Neutrophil (primary cell): ENCODE data around the gene ANXA2.
"Not testable (repeated sequence)": the region's sequence is repeated elsewhere in the genome, so short reads cannot be mapped to it uniquely, and the experiment has no call there.

Experiments
- H3K27ac ChIP-seq: fragments of 200-600 bp; sonication (generic); 2 replicates; pipeline ENCODE4 v1.5.1; 2016; ENCODE audit warnings: mild to moderate bottlenecking, moderate library complexity
- H3K27me3 ChIP-seq: fragments of 200-600 bp; sonication (generic); 2 replicates; pipeline ENCODE4 v1.6.0; 2016; ENCODE audit warnings: mild to moderate bottlenecking
- H3K36me3 ChIP-seq: fragments of 200-600 bp; sonication (generic); 2 replicates; pipeline ENCODE4 v1.5.1; 2017
- H3K4me1 ChIP-seq, 2 experiments: fragments of 200-600 bp in 1 of 2; sonication (generic) in 1 of 2; 1 replicate in 1 of 2; 2 replicates in 1 of 2; pipeline versions ENCODE4 v1.5.1 to v1.6.1; 2013 to 2016; ENCODE audit warnings: low read depth in 1 of 2, low read length in 1 of 2, mild to moderate bottlenecking in 1 of 2, moderate library complexity in 1 of 2; ENCODE audit not compliant: control insufficient read depth in 1 of 2, insufficient read depth in 1 of 2
- H3K4me3 ChIP-seq, 2 experiments: fragments of 200-600 bp in 1 of 2; sonication (generic) in 1 of 2; 1 replicate in 1 of 2; 2 replicates in 1 of 2; pipeline ENCODE4 v1.5.1; 2013 to 2016; ENCODE audit warnings: low read depth in 1 of 2, low read length in 1 of 2, mild to moderate bottlenecking in 1 of 2, moderate library complexity in 1 of 2
- H3K9me3 ChIP-seq: fragments of 200-600 bp; sonication (generic); 2 replicates; pipeline ENCODE4 v1.5.1; 2016
- TF ChIP-seq, protein P1 (sequence below): fragments of 200-600 bp; sonication (generic); IDR thresholded peaks from 2 replicates; pipeline ENCODE4 v1.5.1; 2016; ENCODE audit warnings: antibody characterized with exemption

Gene ANXA2

DNA sequence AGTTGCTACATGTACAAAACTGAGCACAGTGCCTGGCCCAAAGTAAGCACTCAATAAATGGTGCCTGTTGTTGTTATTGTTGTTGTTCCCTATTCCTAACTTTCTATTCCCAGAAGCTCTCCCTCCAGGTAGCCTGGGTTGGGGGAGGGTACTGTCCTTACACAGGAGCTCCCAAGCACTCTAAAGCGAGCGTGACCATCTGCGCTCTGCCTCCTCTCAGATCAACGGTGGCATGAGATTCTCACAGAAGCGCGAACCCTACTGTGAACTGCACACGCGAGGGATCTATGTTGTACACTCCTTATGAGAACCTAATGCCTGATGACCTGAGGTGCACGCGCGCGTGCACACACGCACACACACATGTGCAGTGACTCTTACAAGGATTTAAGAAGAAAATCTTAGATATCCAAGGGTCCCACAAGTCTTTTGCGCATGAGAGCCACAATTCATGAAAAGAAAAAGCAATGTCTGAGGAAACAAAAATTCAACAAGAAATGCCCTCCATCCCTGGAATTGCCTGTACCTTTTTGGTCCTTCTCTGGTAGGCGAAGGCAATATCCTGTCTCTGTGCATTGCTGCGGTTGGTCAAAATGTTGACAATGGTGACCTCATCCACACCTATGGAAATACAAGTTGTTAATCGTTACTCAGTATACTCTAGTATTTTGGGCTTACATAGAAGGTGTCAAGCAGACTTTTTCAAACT lies 33.7 kb downstream of the ANXA2 start:
- H3K36me3 ChIP-seq, result no peaks in the 10 kb centered on the region
- H3K4me1 ChIP-seq, result no peaks in the 10 kb centered on the region
- peaks cover 2% of the 10 kb centered on the region for H3K27me3 ChIP-seq
- no peaks in the 10 kb centered on the region for H3K9me3 ChIP-seq
- no peak overlapping the region for H3K4me3 ChIP-seq
- H3K27ac ChIP-seq, result no peak overlapping the region
- TF ChIP-seq, protein P1, sequence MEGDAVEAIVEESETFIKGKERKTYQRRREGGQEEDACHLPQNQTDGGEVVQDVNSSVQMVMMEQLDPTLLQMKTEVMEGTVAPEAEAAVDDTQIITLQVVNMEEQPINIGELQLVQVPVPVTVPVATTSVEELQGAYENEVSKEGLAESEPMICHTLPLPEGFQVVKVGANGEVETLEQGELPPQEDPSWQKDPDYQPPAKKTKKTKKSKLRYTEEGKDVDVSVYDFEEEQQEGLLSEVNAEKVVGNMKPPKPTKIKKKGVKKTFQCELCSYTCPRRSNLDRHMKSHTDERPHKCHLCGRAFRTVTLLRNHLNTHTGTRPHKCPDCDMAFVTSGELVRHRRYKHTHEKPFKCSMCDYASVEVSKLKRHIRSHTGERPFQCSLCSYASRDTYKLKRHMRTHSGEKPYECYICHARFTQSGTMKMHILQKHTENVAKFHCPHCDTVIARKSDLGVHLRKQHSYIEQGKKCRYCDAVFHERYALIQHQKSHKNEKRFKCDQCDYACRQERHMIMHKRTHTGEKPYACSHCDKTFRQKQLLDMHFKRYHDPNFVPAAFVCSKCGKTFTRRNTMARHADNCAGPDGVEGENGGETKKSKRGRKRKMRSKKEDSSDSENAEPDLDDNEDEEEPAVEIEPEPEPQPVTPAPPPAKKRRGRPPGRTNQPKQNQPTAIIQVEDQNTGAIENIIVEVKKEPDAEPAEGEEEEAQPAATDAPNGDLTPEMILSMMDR, result no peak

DNA sequence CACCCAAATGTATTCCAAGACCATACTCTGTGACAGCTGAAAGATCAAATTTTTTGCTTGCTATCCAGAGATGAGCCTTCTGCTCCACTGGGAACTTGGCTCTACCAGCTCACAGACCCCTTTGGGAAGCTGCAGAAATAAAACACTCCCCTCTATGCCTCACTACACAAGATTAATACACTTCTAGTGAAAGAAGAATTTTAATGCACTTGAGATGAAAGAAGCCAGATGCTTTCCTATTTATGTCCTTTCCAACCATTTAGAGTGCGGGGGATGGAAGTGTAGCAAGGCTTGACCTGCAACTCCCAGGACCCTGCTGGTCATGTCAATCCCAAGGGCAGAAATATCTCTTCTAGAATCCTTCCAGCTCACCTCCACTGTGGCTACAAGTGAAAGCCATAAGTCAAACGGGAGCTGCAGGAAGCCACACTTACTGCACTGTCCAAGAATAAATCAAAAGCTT lies 34.7 kb downstream of the ANXA2 start:
- Histone ChIP-seq H3K27me3 (peaks cover 6% of the 10 kb centered on the region), H3K9me3 (no peaks in the 10 kb centered on the region), H3K4me1 (no peaks in the 10 kb centered on the region), H3K4me3 (no peak overlapping the region), H3K36me3 (no peaks in the 10 kb centered on the region), H3K27ac (no peak overlapping the region)
- TF ChIP-seq, protein P1, result no peak

DNA sequence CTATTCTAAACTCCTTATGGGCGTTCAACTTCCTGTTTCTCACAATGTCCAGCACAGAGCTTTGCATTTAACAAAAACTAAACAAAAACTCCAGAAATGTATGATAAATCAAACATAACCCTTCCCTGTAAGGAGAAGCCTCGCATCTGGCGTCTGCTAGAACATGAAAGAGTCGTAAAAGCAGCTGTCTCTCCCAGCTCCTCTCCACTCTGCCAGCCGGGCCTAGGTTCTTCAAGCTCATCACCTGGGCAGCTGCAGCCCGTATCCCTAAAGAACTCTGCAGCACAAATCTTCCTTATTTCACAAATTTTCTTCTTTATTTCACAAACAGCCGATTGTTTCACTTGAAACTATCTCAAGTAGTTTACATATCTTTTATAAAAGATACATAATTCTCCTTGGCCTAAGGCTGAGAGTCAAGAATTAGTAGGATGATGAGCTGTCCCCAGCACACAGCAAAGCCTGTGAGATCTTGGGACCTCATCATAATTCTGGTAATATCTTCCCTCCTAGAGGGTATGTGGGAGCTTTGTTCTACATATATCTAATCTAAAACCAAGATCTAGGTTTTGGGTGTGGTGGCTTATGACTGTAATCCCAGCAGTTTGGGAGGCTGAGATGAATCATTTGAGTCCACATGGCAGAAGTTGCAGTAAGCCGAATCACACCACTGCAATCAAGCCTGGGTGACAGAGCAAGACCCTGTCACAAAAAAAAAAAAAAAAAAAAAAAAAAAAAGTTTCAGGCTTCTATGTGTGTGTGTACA lies 35.3 kb downstream of the ANXA2 start:
- TF ChIP-seq, protein P1, result no peak
- Histone ChIP-seq H3K27ac (no peak overlapping the region), H3K9me3 (no peaks in the 10 kb centered on the region), H3K4me3 (no peak overlapping the region), H3K27me3 (peaks cover 6% of the 10 kb centered on the region), H3K36me3 (no peaks in the 10 kb centered on the region), H3K4me1 (no peaks in the 10 kb centered on the region)

DNA sequence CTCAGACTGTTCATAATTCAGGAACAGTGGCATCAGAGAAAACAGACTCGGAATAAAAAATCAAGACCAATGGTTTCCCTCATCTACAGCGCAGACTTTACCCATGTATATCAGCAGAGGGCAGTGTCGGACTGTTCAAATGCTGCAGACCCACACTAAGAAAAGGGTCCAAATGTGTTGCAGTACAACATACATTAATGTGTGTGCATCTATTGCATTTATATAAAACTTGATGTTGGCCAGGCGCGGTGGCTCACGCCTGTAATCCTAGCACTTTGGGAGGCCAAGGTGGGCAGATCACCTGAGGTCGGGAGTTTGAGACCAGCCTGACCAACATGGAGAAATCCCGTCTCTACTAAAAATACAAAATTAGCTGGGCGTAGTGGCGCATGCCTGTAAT lies 38.0 kb downstream of the ANXA2 start:
- H3K27me3 ChIP-seq, H3K4me1 ChIP-seq, H3K4me3 ChIP-seq, H3K9me3 ChIP-seq, H3K27ac ChIP-seq, H3K36me3 ChIP-seq: not testable (repeated sequence)

DNA sequence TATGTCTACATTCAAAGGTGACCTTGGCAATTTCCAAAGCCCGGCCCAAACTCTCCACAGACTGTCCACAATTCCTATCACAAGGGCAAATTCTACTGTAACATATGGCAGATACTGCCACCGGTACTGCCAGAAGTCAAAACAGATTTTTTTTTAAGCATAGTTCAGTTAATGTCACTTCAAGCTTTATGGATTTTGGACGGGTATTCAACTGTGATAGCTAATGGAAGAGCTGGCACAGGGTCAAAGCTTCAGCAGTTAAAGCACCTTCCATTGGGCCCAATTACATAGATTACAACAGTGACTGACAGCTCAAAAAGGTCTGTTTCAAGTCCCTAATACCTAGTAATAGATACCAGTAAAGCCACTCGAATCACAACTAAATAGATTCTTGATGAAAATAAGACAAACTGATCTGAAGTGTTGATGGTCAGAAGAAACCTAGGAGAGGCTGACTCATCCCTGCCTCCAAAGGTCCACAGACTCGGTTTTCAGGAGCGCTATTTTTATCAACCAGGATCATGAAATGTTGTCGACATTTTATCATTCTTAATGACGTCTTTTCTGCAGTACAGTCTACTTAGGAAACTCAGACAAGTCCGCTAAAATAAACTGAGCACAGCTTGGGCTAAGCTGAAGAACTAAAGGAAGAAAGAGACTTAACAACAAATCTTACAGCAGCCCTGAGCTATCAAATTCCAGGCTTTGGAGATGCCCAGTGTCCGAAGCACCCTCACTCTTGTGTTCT lies 38.7 kb downstream of the ANXA2 start:
- Histone ChIP-seq H3K36me3 (no peaks in the 10 kb centered on the region), H3K9me3 (no peaks in the 10 kb centered on the region), H3K27me3 (peaks cover 6% of the 10 kb centered on the region), H3K27ac (no peak overlapping the region), H3K4me3 (no peak overlapping the region), H3K4me1 (no peaks in the 10 kb centered on the region)
- TF ChIP-seq, protein P1, result no peak
